Measurements from ENCODE around the gene IL11. TPM values are rescaled to one million over a fixed set of nuclear protein-coding genes. Genes with fewer than 3 reads are reported as not detected.

The IL11 gene
- total and polyA plus RNA-seq, 2 of the 8 experiments (the other 6 are each of a cell fraction or from before 2014, with no cell fraction given) = 1.7 to 2.8 TPM

GRCh38 chr19:55386493-55386971, 16.3 kb upstream of the IL11 start (continued):
- no peak for TF ChIP-seq CHD7 (IDR thresholded peaks at IDR 0.05; ENCODE audit: insufficient replicate concordance, low read length)
